ENCODE measurements around the gene EIF1AY.
"Not testable (repeated sequence)": the region's sequence is repeated elsewhere in the genome, so short reads cannot be mapped to it uniquely, and the experiment has no call there.

EIF1AY gene

GRCh38 chrY:20575531-20576121 lies at the start of gene EIF1AY:
TSS of gene EIF1AY (plus strand) at chrY:20575776. CDS start at chrY:20575872, 96 bp downstream.
- Histone ChIP-seq H3K9ac (ENCODE audit: low read depth, low read length) (no peak within 1 kb of the TSS), H3K4me3 (ENCODE audit: low read depth, low read length) (no peak within 1 kb of the TSS), H3K36me3 (ENCODE audit: control insufficient read depth, insufficient read depth, low read length) (no peaks in the 10 kb centered on the region), H3K9me3 (ENCODE audit: control insufficient read depth, insufficient read depth, low read length) (no peaks in the 10 kb centered on the region), H3K4me1 (ENCODE audit: control insufficient read depth, insufficient read depth, low read length) (no peaks in the 10 kb centered on the region), H3K27me3 (ENCODE audit: control insufficient read depth, insufficient read depth, low read length) (no peaks in the 10 kb centered on the region), H3K27ac (ENCODE audit: low read depth, low read length) (no peak within 1 kb of the TSS)

- H3K4me3 ChIP-seq (ENCODE audit: low read depth, low read length) = no peak overlapping the region
- no peaks in the 10 kb centered on the region for H3K4me1 ChIP-seq (ENCODE audit: control insufficient read depth, insufficient read depth, low read length)
- H3K9me3 ChIP-seq (ENCODE audit: control insufficient read depth, insufficient read depth, low read length) = no peaks in the 10 kb centered on the region
- no peaks in the 10 kb centered on the region for H3K36me3 ChIP-seq (ENCODE audit: control insufficient read depth, insufficient read depth, low read length)
- H3K27me3 ChIP-seq (ENCODE audit: control insufficient read depth, insufficient read depth, low read length) = no peaks in the 10 kb centered on the region
- H3K9ac ChIP-seq (ENCODE audit: low read depth, low read length) = no peak overlapping the region
- H3K27ac ChIP-seq (ENCODE audit: low read depth, low read length) = no peak overlapping the region
Observed at GRCh38 chrY:20528435-20528834, 47.1 kb upstream of the EIF1AY start.

- no peaks in the 10 kb centered on the region for H3K4me1 ChIP-seq (ENCODE audit: control insufficient read depth, insufficient read depth, low read length)
- H3K27ac ChIP-seq (ENCODE audit: low read depth, low read length) = no peak overlapping the region
- H3K9me3 ChIP-seq (ENCODE audit: control insufficient read depth, insufficient read depth, low read length) = no peaks in the 10 kb centered on the region
- no peaks in the 10 kb centered on the region for H3K36me3 ChIP-seq (ENCODE audit: control insufficient read depth, insufficient read depth, low read length)
- H3K27me3 ChIP-seq (ENCODE audit: control insufficient read depth, insufficient read depth, low read length) = no peaks in the 10 kb centered on the region
- H3K4me3 ChIP-seq (ENCODE audit: low read depth, low read length) = no peak overlapping the region
- H3K9ac ChIP-seq (ENCODE audit: low read depth, low read length) = no peak overlapping the region
Observed at GRCh38 chrY:20538186-20538585, 37.4 kb upstream of the EIF1AY start.

- Histone ChIP-seq H3K9ac (ENCODE audit: low read depth, low read length) (no peak overlapping the region), H3K4me1 (ENCODE audit: control insufficient read depth, insufficient read depth, low read length) (no peaks in the 10 kb centered on the region), H3K27me3 (ENCODE audit: control insufficient read depth, insufficient read depth, low read length) (no peaks in the 10 kb centered on the region), H3K36me3 (ENCODE audit: control insufficient read depth, insufficient read depth, low read length) (no peaks in the 10 kb centered on the region), H3K27ac (ENCODE audit: low read depth, low read length) (no peak overlapping the region), H3K9me3 (ENCODE audit: control insufficient read depth, insufficient read depth, low read length) (no peaks in the 10 kb centered on the region), H3K4me3 (ENCODE audit: low read depth, low read length) (no peak overlapping the region)
Observed at GRCh38 chrY:20538933-20539332, 36.6 kb upstream of the EIF1AY start.

- H3K27ac ChIP-seq (ENCODE audit: low read depth, low read length) = no peak overlapping the region
- no peaks in the 10 kb centered on the region for H3K36me3 ChIP-seq (ENCODE audit: control insufficient read depth, insufficient read depth, low read length)
- H3K9ac ChIP-seq (ENCODE audit: low read depth, low read length) = no peak overlapping the region
- no peaks in the 10 kb centered on the region for H3K9me3 ChIP-seq (ENCODE audit: control insufficient read depth, insufficient read depth, low read length)
- H3K4me3 ChIP-seq (ENCODE audit: low read depth, low read length) = no peak overlapping the region
- H3K27me3 ChIP-seq (ENCODE audit: control insufficient read depth, insufficient read depth, low read length) = no peaks in the 10 kb centered on the region
- H3K4me1 ChIP-seq (ENCODE audit: control insufficient read depth, insufficient read depth, low read length) = no peaks in the 10 kb centered on the region
Observed at GRCh38 chrY:20544451-20544960, 31.1 kb upstream of the EIF1AY start.

DNA sequence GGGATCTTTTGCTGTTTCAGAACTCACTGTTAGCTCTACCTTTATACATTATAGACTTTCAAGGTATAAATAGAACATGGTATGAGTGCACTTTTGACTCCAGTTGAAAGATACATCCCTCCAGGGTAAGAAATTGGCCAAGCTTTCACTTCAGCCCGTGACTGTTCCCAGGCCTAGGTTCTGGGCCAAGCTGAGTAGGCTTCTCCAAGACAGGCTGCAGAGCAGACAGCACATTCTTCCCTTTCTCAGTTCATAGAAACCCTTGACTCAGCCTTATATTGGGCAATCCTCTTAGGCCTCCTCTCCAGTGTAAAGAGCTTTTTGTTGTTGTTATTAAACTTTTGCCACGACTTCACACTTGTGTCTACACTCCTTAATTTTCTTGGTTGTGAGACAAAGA lies 29.5 kb upstream of the EIF1AY start:
- no peaks in the 10 kb centered on the region for H3K36me3 ChIP-seq (ENCODE audit: control insufficient read depth, insufficient read depth, low read length)
- no peak overlapping the region for H3K4me3 ChIP-seq (ENCODE audit: low read depth, low read length)
- H3K9ac ChIP-seq (ENCODE audit: low read depth, low read length) = no peak overlapping the region
- H3K27ac ChIP-seq (ENCODE audit: low read depth, low read length) = no peak overlapping the region
- H3K9me3 ChIP-seq (ENCODE audit: control insufficient read depth, insufficient read depth, low read length) = no peaks in the 10 kb centered on the region
- H3K4me1 ChIP-seq (ENCODE audit: control insufficient read depth, insufficient read depth, low read length) = no peaks in the 10 kb centered on the region
- no peaks in the 10 kb centered on the region for H3K27me3 ChIP-seq (ENCODE audit: control insufficient read depth, insufficient read depth, low read length)

DNA sequence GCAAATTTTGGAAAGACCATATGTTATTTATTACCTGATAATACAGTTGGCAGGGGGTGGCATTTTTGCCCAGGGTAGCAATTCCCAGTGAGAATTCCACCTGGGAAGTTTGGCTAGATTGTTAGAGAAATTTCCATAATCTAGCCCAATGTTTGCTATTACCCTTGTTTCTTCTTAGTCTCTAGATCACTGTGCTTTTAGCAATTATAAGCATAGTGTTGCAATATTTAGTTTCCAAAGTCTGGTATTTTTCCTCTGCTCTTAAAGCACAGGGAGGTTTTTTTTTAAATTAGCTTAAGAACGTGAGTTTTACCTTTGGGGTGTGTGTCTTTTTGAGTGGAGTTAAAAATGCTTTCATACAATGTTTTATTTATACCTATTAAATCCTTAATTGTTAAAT lies 26.3 kb upstream of the EIF1AY start:
- H3K4me3 ChIP-seq (ENCODE audit: low read depth, low read length) = no peak overlapping the region
- H3K27ac ChIP-seq (ENCODE audit: low read depth, low read length) = no peak overlapping the region
- no peak overlapping the region for H3K9ac ChIP-seq (ENCODE audit: low read depth, low read length)
- no peaks in the 10 kb centered on the region for H3K36me3 ChIP-seq (ENCODE audit: control insufficient read depth, insufficient read depth, low read length)
- H3K9me3 ChIP-seq (ENCODE audit: control insufficient read depth, insufficient read depth, low read length) = no peaks in the 10 kb centered on the region
- no peaks in the 10 kb centered on the region for H3K27me3 ChIP-seq (ENCODE audit: control insufficient read depth, insufficient read depth, low read length)
- H3K4me1 ChIP-seq (ENCODE audit: control insufficient read depth, insufficient read depth, low read length) = no peaks in the 10 kb centered on the region

DNA sequence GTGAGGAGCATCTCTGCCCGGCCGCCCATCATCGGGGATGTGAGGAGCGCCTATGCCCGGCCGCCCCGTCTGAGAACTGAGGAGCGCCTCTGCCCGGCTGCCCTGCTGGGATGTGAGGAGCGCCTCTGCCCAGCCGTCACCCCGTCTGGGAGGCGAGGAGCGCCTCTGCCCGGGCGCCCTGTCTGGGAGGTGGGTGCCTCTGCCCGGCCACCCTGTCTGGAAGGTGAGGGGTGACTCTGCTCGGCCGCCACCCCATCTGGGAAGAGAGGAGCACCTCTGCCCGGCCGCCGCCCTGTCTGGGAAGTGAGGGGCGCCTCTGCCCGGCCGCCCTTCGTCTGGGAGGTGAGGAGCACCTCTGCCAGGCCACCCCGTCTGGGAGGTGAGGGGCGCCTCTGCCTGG lies 23.7 kb upstream of the EIF1AY start:
- Histone ChIP-seq H3K9me3 (ENCODE audit: control insufficient read depth, insufficient read depth, low read length) (no peaks in the 10 kb centered on the region), H3K9ac (ENCODE audit: low read depth, low read length) (no peak overlapping the region), H3K27me3 (ENCODE audit: control insufficient read depth, insufficient read depth, low read length) (no peaks in the 10 kb centered on the region), H3K27ac (ENCODE audit: low read depth, low read length) (no peak overlapping the region), H3K4me1 (ENCODE audit: control insufficient read depth, insufficient read depth, low read length) (no peaks in the 10 kb centered on the region), H3K36me3 (ENCODE audit: control insufficient read depth, insufficient read depth, low read length) (no peaks in the 10 kb centered on the region), H3K4me3 (ENCODE audit: low read depth, low read length) (no peak overlapping the region)

GRCh38 chrY:20552764-20553323 lies 22.7 kb upstream of the EIF1AY start:
- not testable (repeated sequence) for H3K9ac ChIP-seq (ENCODE audit: low read depth, low read length); H3K9me3 ChIP-seq (ENCODE audit: control insufficient read depth, insufficient read depth, low read length)

GRCh38 chrY:20555820-20556219 lies 19.8 kb upstream of the EIF1AY start:
- H3K27me3 ChIP-seq (ENCODE audit: control insufficient read depth, insufficient read depth, low read length) = no peaks in the 10 kb centered on the region
- H3K9me3 ChIP-seq (ENCODE audit: control insufficient read depth, insufficient read depth, low read length) = no peaks in the 10 kb centered on the region
- no peak overlapping the region for H3K9ac ChIP-seq (ENCODE audit: low read depth, low read length)
- H3K4me1 ChIP-seq (ENCODE audit: control insufficient read depth, insufficient read depth, low read length) = no peaks in the 10 kb centered on the region
- H3K4me3 ChIP-seq (ENCODE audit: low read depth, low read length) = no peak overlapping the region
- no peaks in the 10 kb centered on the region for H3K36me3 ChIP-seq (ENCODE audit: control insufficient read depth, insufficient read depth, low read length)
- no peak overlapping the region for H3K27ac ChIP-seq (ENCODE audit: low read depth, low read length)

More at GRCh38 chrY:20552764-20553323, 22.7 kb upstream of the EIF1AY start:
- H3K4me1 ChIP-seq (ENCODE audit: control insufficient read depth, insufficient read depth, low read length); H3K27ac ChIP-seq (ENCODE audit: low read depth, low read length); H3K27me3 ChIP-seq (ENCODE audit: control insufficient read depth, insufficient read depth, low read length); H3K36me3 ChIP-seq (ENCODE audit: control insufficient read depth, insufficient read depth, low read length); H3K4me3 ChIP-seq (ENCODE audit: low read depth, low read length): not testable (repeated sequence)

- Histone ChIP-seq H3K4me1 (ENCODE audit: control insufficient read depth, insufficient read depth, low read length) (no peaks in the 10 kb centered on the region), H3K36me3 (ENCODE audit: control insufficient read depth, insufficient read depth, low read length) (no peaks in the 10 kb centered on the region), H3K9me3 (ENCODE audit: control insufficient read depth, insufficient read depth, low read length) (no peaks in the 10 kb centered on the region), H3K27me3 (ENCODE audit: control insufficient read depth, insufficient read depth, low read length) (no peaks in the 10 kb centered on the region), H3K4me3 (ENCODE audit: low read depth, low read length) (no peak overlapping the region), H3K9ac (ENCODE audit: low read depth, low read length) (no peak overlapping the region), H3K27ac (ENCODE audit: low read depth, low read length) (no peak overlapping the region)
Observed at GRCh38 chrY:20558677-20559076, 16.9 kb upstream of the EIF1AY start.
